WTC11 (cell line): ENCODE measurements around the gene DNAAF9.

Source experiments
- EMX1 ChIP-seq: fragments of 250-450 bp; sonication (Bioruptor Pico); IDR thresholded peaks from 2 replicates; pipeline ENCODE4 v1.8.0; 2021; ENCODE audit warnings: mild to moderate bottlenecking
- NR3C1 ChIP-seq: sonication (generic); formaldehyde crosslinking; conservative IDR thresholded peaks from 2 replicates; pipeline ENCODE4 v1.8.1; 2023; ENCODE audit warnings: low read depth, mild to moderate bottlenecking, missing genetic modification reagents
- ZNF219 ChIP-seq: sonication (generic); formaldehyde crosslinking; IDR thresholded peaks from 2 replicates; pipeline ENCODE4 v1.8.0; 2023; ENCODE audit warnings: missing genetic modification reagents, mild to moderate bottlenecking, borderline replicate concordance
- TF ChIP-seq, protein P1 (sequence below): fragments of 200-600 bp; IDR thresholded peaks from 2 replicates; pipeline ENCODE4 v1.8.0; 2022; ENCODE audit warnings: antibody characterized with exemption

DNA sequence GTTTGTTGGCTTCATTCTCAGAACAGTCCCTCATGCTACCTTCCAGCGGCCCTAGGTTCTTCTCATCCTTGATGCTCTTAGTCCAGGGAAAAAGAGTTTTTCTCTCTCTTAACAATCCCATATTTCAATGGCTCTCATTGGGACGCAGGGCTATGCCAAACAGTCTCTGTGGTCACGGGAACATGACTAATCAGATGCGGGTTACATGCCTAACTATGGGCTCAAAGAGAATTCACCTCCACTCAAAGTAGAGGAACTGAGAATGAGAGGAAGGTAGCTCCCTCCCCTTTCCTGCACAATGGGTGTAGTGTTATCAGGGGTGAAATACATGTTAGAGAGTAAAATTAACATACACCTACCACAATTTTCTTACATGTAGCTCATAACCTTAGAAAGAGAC is 45.2 kb upstream of the DNAAF9 start:
- TF ChIP-seq, protein P1, sequence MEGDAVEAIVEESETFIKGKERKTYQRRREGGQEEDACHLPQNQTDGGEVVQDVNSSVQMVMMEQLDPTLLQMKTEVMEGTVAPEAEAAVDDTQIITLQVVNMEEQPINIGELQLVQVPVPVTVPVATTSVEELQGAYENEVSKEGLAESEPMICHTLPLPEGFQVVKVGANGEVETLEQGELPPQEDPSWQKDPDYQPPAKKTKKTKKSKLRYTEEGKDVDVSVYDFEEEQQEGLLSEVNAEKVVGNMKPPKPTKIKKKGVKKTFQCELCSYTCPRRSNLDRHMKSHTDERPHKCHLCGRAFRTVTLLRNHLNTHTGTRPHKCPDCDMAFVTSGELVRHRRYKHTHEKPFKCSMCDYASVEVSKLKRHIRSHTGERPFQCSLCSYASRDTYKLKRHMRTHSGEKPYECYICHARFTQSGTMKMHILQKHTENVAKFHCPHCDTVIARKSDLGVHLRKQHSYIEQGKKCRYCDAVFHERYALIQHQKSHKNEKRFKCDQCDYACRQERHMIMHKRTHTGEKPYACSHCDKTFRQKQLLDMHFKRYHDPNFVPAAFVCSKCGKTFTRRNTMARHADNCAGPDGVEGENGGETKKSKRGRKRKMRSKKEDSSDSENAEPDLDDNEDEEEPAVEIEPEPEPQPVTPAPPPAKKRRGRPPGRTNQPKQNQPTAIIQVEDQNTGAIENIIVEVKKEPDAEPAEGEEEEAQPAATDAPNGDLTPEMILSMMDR = no peak
- TF ChIP-seq NR3C1 (CRISPR knock-in tag) = no peak
- TF ChIP-seq ZNF219 = no peak
- no peak for TF ChIP-seq EMX1 (CRISPR knock-in tag)
